ENCODE data around the gene RNMT.

RNMT gene

GRCh38 chr18:13720123-13720522 lies 6.3 kb upstream of the RNMT start:
- TF ChIP-seq GATA2 (IDR thresholded peaks at IDR 0.05; ENCODE audit: low read depth, low read length) = no peak
- no peak for TF ChIP-seq GATA3 (IDR thresholded peaks at IDR 0.05; ENCODE audit: low read depth, low read length)

DNA sequence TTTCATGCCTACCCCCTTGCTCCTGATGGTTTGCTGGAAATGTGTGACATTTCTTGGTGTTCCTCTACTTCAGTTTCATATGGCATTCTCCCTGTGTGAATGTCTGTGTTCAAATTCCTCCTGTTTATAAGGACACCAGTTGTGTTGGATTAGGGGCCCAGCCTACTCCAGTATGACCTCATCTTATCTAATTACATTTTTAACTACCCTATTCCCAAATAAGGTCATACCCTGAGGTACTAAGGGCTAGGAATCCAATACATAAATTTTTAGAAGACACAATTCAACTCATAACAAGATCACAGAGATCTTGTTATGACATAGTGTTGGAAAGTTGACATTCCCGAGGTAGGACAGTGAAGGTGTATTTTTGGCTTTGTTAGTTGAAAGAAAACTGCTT lies 5.6 kb upstream of the RNMT start:
- TF ChIP-seq GATA2 (IDR thresholded peaks at IDR 0.05; ENCODE audit: low read depth, low read length) = no peak
- TF ChIP-seq GATA3 (IDR thresholded peaks at IDR 0.05; ENCODE audit: low read depth, low read length) = no peak

GRCh38 chr18:13725566-13726231 lies 774 bp upstream of the RNMT start:
- no peak for TF ChIP-seq GATA2 (IDR thresholded peaks at IDR 0.05; ENCODE audit: low read depth, low read length)
- TF ChIP-seq GATA3 (IDR thresholded peaks at IDR 0.05; ENCODE audit: low read depth, low read length) = no peak

GRCh38 chr18:13726972-13727331 lies 479 bp downstream of the RNMT start:
- no peak for TF ChIP-seq GATA2 (IDR thresholded peaks at IDR 0.05; ENCODE audit: low read depth, low read length)
- no peak for TF ChIP-seq GATA3 (IDR thresholded peaks at IDR 0.05; ENCODE audit: low read depth, low read length)

- TF ChIP-seq GATA2 (IDR thresholded peaks at IDR 0.05; ENCODE audit: low read depth, low read length) = no peak
- no peak for TF ChIP-seq GATA3 (IDR thresholded peaks at IDR 0.05; ENCODE audit: low read depth, low read length)
Observed at GRCh38 chr18:13730481-13730880, 4.0 kb downstream of the RNMT start.

GRCh38 chr18:13735681-13736080 lies 9.2 kb downstream of the RNMT start:
- no peak for TF ChIP-seq GATA3 (IDR thresholded peaks at IDR 0.05; ENCODE audit: low read depth, low read length)
- no peak for TF ChIP-seq GATA2 (IDR thresholded peaks at IDR 0.05; ENCODE audit: low read depth, low read length)

DNA sequence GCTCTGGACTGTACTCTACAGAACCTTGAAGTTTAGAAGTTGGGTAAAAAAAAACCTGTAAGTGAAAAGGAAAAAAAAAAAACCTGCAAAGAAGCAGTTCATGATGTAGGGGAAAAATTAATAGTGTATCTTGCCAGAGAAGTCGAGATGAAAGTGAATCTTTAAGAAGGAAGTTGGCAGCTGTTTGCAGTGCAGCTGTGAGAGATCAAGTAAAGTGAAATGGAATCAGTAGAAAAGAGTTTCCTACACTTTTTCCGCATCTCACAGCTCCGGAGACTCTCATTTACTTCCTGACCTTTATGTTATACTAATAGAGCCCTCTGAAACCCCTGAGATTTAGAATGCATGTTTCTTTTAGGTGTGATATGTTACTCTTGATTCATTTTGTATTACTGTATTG lies 19.2 kb downstream of the RNMT start:
- TF ChIP-seq GATA3 (IDR thresholded peaks at IDR 0.05; ENCODE audit: low read depth, low read length) (no peak), GATA2 (IDR thresholded peaks at IDR 0.05; ENCODE audit: low read depth, low read length) (no peak)

DNA sequence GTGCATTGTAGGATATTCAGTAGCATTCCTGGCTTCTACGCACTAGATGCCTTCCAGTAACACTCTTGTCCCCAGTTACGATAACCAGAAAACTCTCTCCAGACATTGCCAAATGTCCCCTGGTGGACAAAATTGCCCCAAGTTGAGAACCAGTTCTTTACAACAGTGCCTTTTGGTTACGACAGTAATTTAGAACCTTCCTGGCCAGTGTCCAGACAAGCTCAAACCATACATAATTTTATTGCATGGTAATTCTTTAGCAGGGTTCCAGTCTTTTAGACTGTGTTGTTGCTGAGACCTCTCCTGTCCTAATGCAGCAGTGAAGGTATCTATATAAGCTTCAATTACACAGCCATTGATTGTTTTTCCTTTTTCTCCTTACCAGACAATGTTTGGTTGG lies 20.2 kb downstream of the RNMT start:
- no peak for TF ChIP-seq GATA2 (IDR thresholded peaks at IDR 0.05; ENCODE audit: low read depth, low read length)
- no peak for TF ChIP-seq GATA3 (IDR thresholded peaks at IDR 0.05; ENCODE audit: low read depth, low read length)

- TF ChIP-seq GATA2 (IDR thresholded peaks at IDR 0.05; ENCODE audit: low read depth, low read length) = no peak
- no peak for TF ChIP-seq GATA3 (IDR thresholded peaks at IDR 0.05; ENCODE audit: low read depth, low read length)
Observed at GRCh38 chr18:13756261-13756660, 29.8 kb downstream of the RNMT start.

DNA sequence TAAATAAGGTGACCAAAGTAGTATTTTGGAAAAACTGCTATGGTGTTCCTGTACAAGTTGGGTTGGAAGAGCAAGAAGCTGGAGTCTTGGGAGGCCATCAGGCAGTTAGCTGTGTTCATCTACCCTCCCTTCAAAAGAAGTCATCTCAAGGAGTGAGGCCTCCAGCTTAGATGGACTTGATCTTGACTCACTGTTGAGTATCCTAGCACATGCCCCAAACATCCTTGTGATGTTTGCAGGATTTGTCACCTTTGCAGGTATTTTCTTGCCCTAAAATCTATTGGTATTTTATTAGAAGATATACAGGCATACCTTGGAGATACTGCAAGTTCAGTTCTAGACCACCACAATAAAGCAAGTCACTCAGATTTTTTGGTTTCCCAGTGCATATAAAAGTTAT lies 30.2 kb downstream of the RNMT start:
- TF ChIP-seq GATA2 (IDR thresholded peaks at IDR 0.05; ENCODE audit: low read depth, low read length) (no peak), GATA3 (IDR thresholded peaks at IDR 0.05; ENCODE audit: low read depth, low read length) (no peak)

DNA sequence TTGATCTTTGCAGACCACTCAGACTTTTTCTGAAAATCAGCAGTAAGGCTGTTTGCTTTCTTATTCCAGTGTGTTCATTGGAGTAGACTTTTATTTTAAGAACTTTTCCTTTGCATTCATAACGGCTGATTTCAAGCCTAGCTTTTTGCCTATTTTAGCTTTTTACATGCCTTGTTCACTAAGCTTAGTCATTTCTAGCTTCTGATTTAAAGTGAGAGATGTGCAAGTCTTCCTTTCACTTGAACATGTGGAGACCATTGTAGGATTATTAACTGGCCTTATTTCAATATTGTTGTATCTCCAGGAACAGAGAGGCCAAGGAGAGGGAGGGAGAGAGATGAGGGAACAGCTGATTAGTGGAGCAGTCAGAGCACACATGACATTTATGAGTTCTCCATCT lies 32.1 kb downstream of the RNMT start:
- TF ChIP-seq GATA2 (IDR thresholded peaks at IDR 0.05; ENCODE audit: low read depth, low read length) = no peak
- TF ChIP-seq GATA3 (IDR thresholded peaks at IDR 0.05; ENCODE audit: low read depth, low read length) = no peak

GRCh38 chr18:13760047-13760446 lies 33.6 kb downstream of the RNMT start:
- no peak for TF ChIP-seq GATA3 (IDR thresholded peaks at IDR 0.05; ENCODE audit: low read depth, low read length)
- no peak for TF ChIP-seq GATA2 (IDR thresholded peaks at IDR 0.05; ENCODE audit: low read depth, low read length)

- TF ChIP-seq GATA3 (IDR thresholded peaks at IDR 0.05; ENCODE audit: low read depth, low read length) = no peak
- no peak for TF ChIP-seq GATA2 (IDR thresholded peaks at IDR 0.05; ENCODE audit: low read depth, low read length)
Observed at GRCh38 chr18:13762690-13763439, 36.4 kb downstream of the RNMT start.

DNA sequence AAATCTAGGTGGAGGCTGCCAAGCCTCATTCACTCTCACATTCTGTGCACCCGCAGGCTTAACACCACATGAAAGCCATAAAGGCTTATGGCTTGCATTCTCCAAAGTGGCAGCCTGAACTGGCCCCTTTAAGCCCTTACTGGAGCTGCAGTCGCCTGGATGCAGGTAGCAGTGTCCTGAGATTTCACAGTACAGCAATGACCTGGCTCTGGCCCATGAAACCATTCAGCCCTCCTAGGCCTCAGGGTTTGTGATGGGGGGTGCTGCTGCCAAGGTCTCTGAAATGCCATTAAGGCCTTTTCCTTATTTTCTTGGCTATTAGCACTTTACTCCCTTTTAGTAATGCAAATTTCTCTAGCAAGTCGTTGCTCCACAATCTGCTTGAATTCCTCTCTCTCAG lies 48.6 kb downstream of the RNMT start:
- TF ChIP-seq GATA3 (IDR thresholded peaks at IDR 0.05; ENCODE audit: low read depth, low read length) (no peak), GATA2 (IDR thresholded peaks at IDR 0.05; ENCODE audit: low read depth, low read length) (no peak)

- TF ChIP-seq GATA3 (IDR thresholded peaks at IDR 0.05; ENCODE audit: low read depth, low read length) (no peak), GATA2 (IDR thresholded peaks at IDR 0.05; ENCODE audit: low read depth, low read length) (no peak)
Observed at GRCh38 chr18:13791181-13791580, 64.7 kb downstream of the RNMT start.

All from SH-SY5Y (cell line).